HepG2 (cell line): ENCODE measurements around the gene LITAFD. TPM values are rescaled to one million over a fixed set of nuclear protein-coding genes. Genes with fewer than 3 reads are reported as not detected.

Source experiments
- CCAR2 ChIP-seq: fragments of 200-400 bp; formaldehyde crosslinking; optimal IDR thresholded peaks from 2 replicates; pipeline ENCODE3; 2018; ENCODE audit warnings: low read depth, mild to moderate bottlenecking, low read length, moderate library complexity
- HHEX ChIP-seq: IDR thresholded peaks from 2 replicates; pipeline ENCODE4 v1.6.1; 2016; ENCODE audit warnings: control low read depth
- JDP2 ChIP-seq: sonication (generic); formaldehyde crosslinking; IDR thresholded peaks from 2 replicates; pipeline ENCODE4 v1.8.1; 2022; ENCODE audit warnings: missing genetic modification reagents, borderline replicate concordance
- JUN ChIP-seq: sonication (generic); formaldehyde crosslinking; IDR thresholded peaks from 2 replicates; pipeline ENCODE4 v1.4.0; 2020; ENCODE audit warnings: mild to moderate bottlenecking, missing genetic modification reagents
- JUND ChIP-seq: sonication (generic); formaldehyde crosslinking; IDR thresholded peaks from 2 replicates; pipeline ENCODE4 v1.8.0; 2022; ENCODE audit warnings: mild to moderate bottlenecking, missing genetic modification reagents
- KDM4B ChIP-seq: sonication (generic); formaldehyde crosslinking; IDR thresholded peaks from 2 replicates; pipeline ENCODE4 v1.4.0; 2020; ENCODE audit warnings: missing genetic modification reagents
- MXD4 ChIP-seq: IDR thresholded peaks from 2 replicates; pipeline ENCODE4 v1.6.1; 2016; ENCODE audit warnings: mild to moderate bottlenecking, missing biosample characterization, missing genetic modification reagents
- NCOA5 ChIP-seq: sonication (generic); formaldehyde crosslinking; IDR thresholded peaks from 2 replicates; pipeline ENCODE4 v1.4.0; 2020; ENCODE audit warnings: missing genetic modification reagents
- PLSCR1 ChIP-seq: sonication (generic); formaldehyde crosslinking; IDR thresholded peaks from 2 replicates; pipeline ENCODE4 v1.5.0; 2020; ENCODE audit warnings: missing genetic modification reagents, mild to moderate bottlenecking, borderline replicate concordance
- POGZ ChIP-seq: sonication (generic); formaldehyde crosslinking; IDR thresholded peaks from 2 replicates; pipeline ENCODE4 v1.4.0; 2020; ENCODE audit warnings: mild to moderate bottlenecking, missing genetic modification reagents
- POLR2AphosphoS2 ChIP-seq: IDR thresholded peaks from 2 replicates; pipeline ENCODE4 v1.6.1; 2011; ENCODE audit warnings: low read depth, low read length, improper control_type of control experiment
- RBAK ChIP-seq: sonication (generic); formaldehyde crosslinking; IDR thresholded peaks from 2 replicates; pipeline ENCODE4 v1.5.1; 2020; ENCODE audit warnings: mild to moderate bottlenecking, missing genetic modification reagents
- RELA ChIP-seq: sonication (generic); formaldehyde crosslinking; IDR thresholded peaks from 2 replicates; pipeline ENCODE4 v1.4.0; 2020; ENCODE audit warnings: missing genetic modification reagents
- SRSF1 ChIP-seq: fragments of 200-400 bp; formaldehyde crosslinking; optimal IDR thresholded peaks from 2 replicates; pipeline ENCODE3; 2017; ENCODE audit warnings: mild to moderate bottlenecking, low read depth, low read length, moderate library complexity
- YY1 ChIP-seq: IDR thresholded peaks from 2 replicates; pipeline ENCODE4 v1.6.1; 2011; ENCODE audit warnings: low read length, low read depth, moderate library complexity, mild to moderate bottlenecking; ENCODE audit not compliant: insufficient read depth, insufficient replicate concordance
- ZNF234 ChIP-seq: sonication (generic); formaldehyde crosslinking; conservative IDR thresholded peaks from 2 replicates; pipeline ENCODE4 v1.5.1; 2020; ENCODE audit warnings: mild to moderate bottlenecking, missing genetic modification reagents
- ZNF253 ChIP-seq: sonication (generic); formaldehyde crosslinking; IDR thresholded peaks from 2 replicates; pipeline ENCODE4 v1.8.0; 2022; ENCODE audit warnings: mild to moderate bottlenecking, missing genetic modification reagents, borderline replicate concordance
- ZNF34 ChIP-seq: sonication (generic); formaldehyde crosslinking; IDR thresholded peaks from 2 replicates; pipeline ENCODE4 v1.4.0; 2020; ENCODE audit warnings: mild to moderate bottlenecking, missing genetic modification reagents, borderline replicate concordance
- ZNF543 ChIP-seq: sonication (generic); formaldehyde crosslinking; IDR thresholded peaks from 2 replicates; pipeline ENCODE4 v1.4.0; 2020; ENCODE audit warnings: mild to moderate bottlenecking, missing genetic modification reagents
- ZNF564 ChIP-seq: sonication (generic); formaldehyde crosslinking; IDR thresholded peaks from 2 replicates; pipeline ENCODE4 v1.8.1; 2023; ENCODE audit warnings: mild to moderate bottlenecking, missing genetic modification reagents
- ZNF784 ChIP-seq: sonication (generic); formaldehyde crosslinking; IDR thresholded peaks from 2 replicates; pipeline ENCODE4 v1.5.1; 2020; ENCODE audit warnings: missing genetic modification reagents, mild to moderate bottlenecking, borderline replicate concordance
- ZNF788 ChIP-seq: sonication (generic); formaldehyde crosslinking; IDR thresholded peaks from 2 replicates; pipeline ENCODE4 v1.5.0; 2020; ENCODE audit warnings: mild to moderate bottlenecking, missing genetic modification reagents, borderline replicate concordance
- ZSCAN5A ChIP-seq: sonication (generic); formaldehyde crosslinking; IDR thresholded peaks from 2 replicates; pipeline ENCODE4 v1.8.0; 2022; ENCODE audit warnings: mild to moderate bottlenecking, missing genetic modification reagents, borderline replicate concordance
- polyA plus RNA-seq, 8 experiments: library from polyadenylated mRNA; depleted of rRNA in 3 of 8; stranded (reverse) in 7 of 8; unstranded in 1 of 8; fragments of >200 nt; fragmentation: Illumina TruSeq in 4 of 8; extraction: Trizol in 4 of 8; gene quantifications; 2 replicates each; pipeline versions ENCODE4 v1.2.1 to v1.2.3, GENCODE V29; 2011 to 2016; ENCODE audit warnings: low read depth in 4 of 8, missing spikeins in 1 of 8, mixed read lengths in 1 of 8; ENCODE audit not compliant: insufficient read depth in 1 of 8
- total RNA-seq, 5 experiments: library from RNA; depleted of rRNA; stranded (reverse); fragments of >200 nt; fragmentation: Illumina TruSeq; extraction: Trizol; gene quantifications; 2 replicates each; pipeline ENCODE4 v1.2.3, GENCODE V29; 2016; ENCODE audit warnings: low read depth in 1 of 5
- TF ChIP-seq, protein P1 (sequence below): sonication (generic); formaldehyde crosslinking; IDR thresholded peaks from 2 replicates; pipeline ENCODE4 v1.4.0; 2020; ENCODE audit warnings: mild to moderate bottlenecking, missing genetic modification reagents
- TF ChIP-seq, protein P2 (sequence below): sonication (generic); formaldehyde crosslinking; IDR thresholded peaks from 2 replicates; pipeline ENCODE4 v1.8.1; 2022; ENCODE audit warnings: low read depth, mild to moderate bottlenecking, missing genetic modification reagents

LITAFD gene
- total and polyA plus RNA-seq, 2 of the 13 experiments (the other 11 are each of a cell fraction or from before 2014, with no cell fraction given) = not detected

- TF ChIP-seq ZNF784 (no peak), RELA (CRISPR knock-in tag) (no peak), YY1 (no peak), ZNF788 (peak; percentile 17; the same call in 1 of the 2 replicates), ZNF564 (no peak), RBAK (CRISPR knock-in tag) (no peak), PLSCR1 (CRISPR knock-in tag) (no peak), POGZ (CRISPR knock-in tag) (no peak), JUND (CRISPR knock-in tag) (no peak), JDP2 (CRISPR knock-in tag) (no peak), ZNF253 (CRISPR knock-in tag) (no peak), SRSF1 (peak; percentile 95), NCOA5 (CRISPR knock-in tag) (no peak), HHEX (no peak), ZNF34 (CRISPR knock-in tag) (no peak), KDM4B (CRISPR knock-in tag) (no peak; the same call in 1 of the 2 replicates), ZSCAN5A (0 out of 2 replicates have a peak, but pooled peaks have one; percentile 49), ZNF543 (CRISPR knock-in tag) (0 out of 2 replicates have a peak, but pooled peaks have one; percentile 32), POLR2AphosphoS2 (no peak), ZNF234 (CRISPR knock-in tag) (no peak), JUN (CRISPR knock-in tag) (0 out of 2 replicates have a peak, but pooled peaks have one; percentile 16), MXD4 (no peak), CCAR2 (no peak)
- TF ChIP-seq, protein P1, sequence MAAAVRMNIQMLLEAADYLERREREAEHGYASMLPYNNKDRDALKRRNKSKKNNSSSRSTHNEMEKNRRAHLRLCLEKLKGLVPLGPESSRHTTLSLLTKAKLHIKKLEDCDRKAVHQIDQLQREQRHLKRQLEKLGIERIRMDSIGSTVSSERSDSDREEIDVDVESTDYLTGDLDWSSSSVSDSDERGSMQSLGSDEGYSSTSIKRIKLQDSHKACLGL = no peak
- TF ChIP-seq, protein P2, sequence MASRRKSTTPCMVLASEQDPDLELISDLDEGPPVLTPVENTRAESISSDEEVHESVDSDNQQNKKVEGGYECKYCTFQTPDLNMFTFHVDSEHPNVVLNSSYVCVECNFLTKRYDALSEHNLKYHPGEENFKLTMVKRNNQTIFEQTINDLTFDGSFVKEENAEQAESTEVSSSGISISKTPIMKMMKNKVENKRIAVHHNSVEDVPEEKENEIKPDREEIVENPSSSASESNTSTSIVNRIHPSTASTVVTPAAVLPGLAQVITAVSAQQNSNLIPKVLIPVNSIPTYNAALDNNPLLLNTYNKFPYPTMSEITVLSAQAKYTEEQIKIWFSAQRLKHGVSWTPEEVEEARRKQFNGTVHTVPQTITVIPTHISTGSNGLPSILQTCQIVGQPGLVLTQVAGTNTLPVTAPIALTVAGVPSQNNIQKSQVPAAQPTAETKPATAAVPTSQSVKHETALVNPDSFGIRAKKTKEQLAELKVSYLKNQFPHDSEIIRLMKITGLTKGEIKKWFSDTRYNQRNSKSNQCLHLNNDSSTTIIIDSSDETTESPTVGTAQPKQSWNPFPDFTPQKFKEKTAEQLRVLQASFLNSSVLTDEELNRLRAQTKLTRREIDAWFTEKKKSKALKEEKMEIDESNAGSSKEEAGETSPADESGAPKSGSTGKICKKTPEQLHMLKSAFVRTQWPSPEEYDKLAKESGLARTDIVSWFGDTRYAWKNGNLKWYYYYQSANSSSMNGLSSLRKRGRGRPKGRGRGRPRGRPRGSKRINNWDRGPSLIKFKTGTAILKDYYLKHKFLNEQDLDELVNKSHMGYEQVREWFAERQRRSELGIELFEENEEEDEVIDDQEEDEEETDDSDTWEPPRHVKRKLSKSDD (CRISPR knock-in tag) = no peak
Measured at GRCh38 chr16:8861563-8862308, 20.4 kb upstream of the LITAFD start (continued).
